Suprapubic skin (tissue), 4 donors: ENCODE data around the gene CLECL1. TPM values are rescaled to one million over a fixed set of nuclear protein-coding genes. Genes with fewer than 3 reads are reported as not detected.

Source experiments
- DNase-seq, 2 donors: peaks; one replicate each; pipeline ENCODE4 v3.0.0-alpha.2; 2019; ENCODE audit warnings: low spot score in 2 of 2
- H3K27ac ChIP-seq: fragments of 200-600 bp; sonication (generic); one replicate; pipeline ENCODE4 v1.5.1; 2019
- H3K27me3 ChIP-seq: fragments of 200-600 bp; sonication (generic); one replicate; pipeline ENCODE4 v1.5.1; 2019
- H3K36me3 ChIP-seq: fragments of 200-600 bp; sonication (generic); one replicate; pipeline ENCODE4 v1.5.1; 2019
- H3K4me1 ChIP-seq: fragments of 200-600 bp; sonication (generic); one replicate; pipeline ENCODE4 v1.5.1; 2019
- H3K4me3 ChIP-seq: fragments of 200-600 bp; sonication (generic); one replicate; pipeline ENCODE4 v1.5.1; 2019; ENCODE audit warnings: mild to moderate bottlenecking
- H3K9me3 ChIP-seq: fragments of 200-600 bp; sonication (generic); one replicate; pipeline ENCODE4 v1.5.1; 2019
- CTCF ChIP-seq, 2 donors: fragments of 200-600 bp in 1 of 2; fragments of 450-650 bp in 1 of 2; sonication (generic) in 1 of 2; IDR thresholded peaks; one replicate each; pipeline ENCODE4 v1.5.1; 2016 to 2019; ENCODE audit warnings: antibody characterized with exemption in 2 of 2, mild to moderate bottlenecking in 1 of 2, moderate library complexity in 1 of 2
- EP300 ChIP-seq: sonication (generic); formaldehyde crosslinking; IDR thresholded peaks from one replicate; pipeline ENCODE4 v1.6.1; 2017; ENCODE audit warnings: antibody characterized with exemption
- POLR2A ChIP-seq, 2 donors: fragments of 450-650 bp; IDR thresholded peaks; one replicate each; pipeline ENCODE4 v1.6.1; 2017; ENCODE audit warnings: antibody characterized with exemption in 2 of 2, mild to moderate bottlenecking in 2 of 2, moderate library complexity in 2 of 2
- POLR2AphosphoS5 ChIP-seq, 3 donors: sonication (generic); formaldehyde crosslinking; IDR thresholded peaks; one replicate each; pipeline ENCODE4 v1.6.1; 2017; ENCODE audit warnings: antibody characterized with exemption in 3 of 3
- WGBS: methylation state at CpG from one replicate; pipeline ENCODE4 v1.1.5; 2018; 5-methylcytosine and 5-hydroxymethylcytosine counted together
- total RNA-seq, 4 donors: library from RNA; depleted of rRNA; stranded (reverse); fragments of >200 nt; gene quantifications; one replicate each; pipeline ENCODE4 v1.1.0, GENCODE V29; 2016

Gene CLECL1
- total RNA-seq, 4 donors from 2014 or later: not detected

GRCh38 chr12:9763025-9763424 lies 30.1 kb upstream of the CLECL1 start:
- Histone ChIP-seq H3K36me3 (no peaks in the 10 kb centered on the region), H3K27ac (no peak overlapping the region)
- 65% methylated on average over 2 of the region's 2 CpGs for WGBS

GRCh38 chr12:9762369-9762768 lies 29.5 kb upstream of the CLECL1 start:
- 92% methylated on average over 5 of the region's 5 CpGs for WGBS
- no peak for TF ChIP-seq POLR2AphosphoS5 (IDR thresholded peaks at IDR 0.05)
- TF ChIP-seq POLR2A (IDR thresholded peaks at IDR 0.05): no peak
- Histone ChIP-seq H3K9me3 (no peaks in the 10 kb centered on the region), H3K27ac (no peak overlapping the region), H3K36me3 (no peaks in the 10 kb centered on the region), H3K4me3 (no peak overlapping the region), H3K4me1 (no peaks in the 10 kb centered on the region), H3K27me3 (no peaks in the 10 kb centered on the region)
- no peak for DNase-seq

More at GRCh38 chr12:9763025-9763424, 30.1 kb upstream of the CLECL1 start:
- H3K4me1 ChIP-seq: no peaks in the 10 kb centered on the region
- no peak overlapping the region for H3K4me3 ChIP-seq
- H3K27me3 ChIP-seq: no peaks in the 10 kb centered on the region
- no peaks in the 10 kb centered on the region for H3K9me3 ChIP-seq
- TF ChIP-seq POLR2A (IDR thresholded peaks at IDR 0.05) (no peak), EP300 (no peak), CTCF (IDR thresholded peaks at IDR 0.05) (no peak), POLR2AphosphoS5 (IDR thresholded peaks at IDR 0.05) (no peak)
- DNase-seq: no peak

GRCh38 chr12:9761419-9761781 lies 28.5 kb upstream of the CLECL1 start:
- Histone ChIP-seq H3K27me3 (no peaks in the 10 kb centered on the region), H3K36me3 (no peaks in the 10 kb centered on the region), H3K9me3 (no peaks in the 10 kb centered on the region), H3K27ac (peak overlapping the region; percentile 22), H3K4me1 (no peaks in the 10 kb centered on the region), H3K4me3 (no peak overlapping the region)
- 56% methylated on average over 4 of the region's 4 CpGs for WGBS
- no peak for DNase-seq
- no peak for TF ChIP-seq EP300
- no peak for TF ChIP-seq CTCF (IDR thresholded peaks at IDR 0.05)
- no peak for TF ChIP-seq POLR2AphosphoS5 (IDR thresholded peaks at IDR 0.05)
- no peak for TF ChIP-seq POLR2A (IDR thresholded peaks at IDR 0.05)

- TF ChIP-seq CTCF (IDR thresholded peaks at IDR 0.05) (no peak), POLR2A (IDR thresholded peaks at IDR 0.05) (peak in 1 of 2 donors; percentile 68)
- WGBS: 60% methylated on average over 6 of the region's 6 CpGs
- peak within 1 kb of the TSS; percentile 36 for H3K4me3 ChIP-seq
- peak within 1 kb of the TSS; percentile 23 for H3K27ac ChIP-seq
- no peaks in the 10 kb centered on the region for H3K4me1 ChIP-seq
- no peaks in the 10 kb centered on the region for H3K9me3 ChIP-seq
- H3K27me3 ChIP-seq: no peaks in the 10 kb centered on the region
- H3K36me3 ChIP-seq: no peaks in the 10 kb centered on the region
- DNase-seq: no peak
These were observed 28.0 kb upstream of the CLECL1 start, which contains the start of gene CD69 for GRCh38 chr12:9760699-9761418. TSS of gene CD69 (minus strand) at chr12:9760901. CDS start at chr12:9760820, 81 bp downstream.

GRCh38 chr12:9760120-9760519 lies 27.2 kb upstream of the CLECL1 start:
- peak overlapping the region; percentile 23 for H3K27ac ChIP-seq
- H3K4me1 ChIP-seq: no peaks in the 10 kb centered on the region
- H3K4me3 ChIP-seq: peak overlapping the region; percentile 36
- no peak for DNase-seq
- 89% methylated on average over 1 of the region's 1 CpG for WGBS
- TF ChIP-seq POLR2AphosphoS5 (IDR thresholded peaks at IDR 0.05): no peak
- TF ChIP-seq POLR2A (IDR thresholded peaks at IDR 0.05): no peak
- TF ChIP-seq EP300: no peak
- no peak for TF ChIP-seq CTCF (IDR thresholded peaks at IDR 0.05)
- H3K27me3 ChIP-seq: no peaks in the 10 kb centered on the region
- no peaks in the 10 kb centered on the region for H3K36me3 ChIP-seq
- H3K9me3 ChIP-seq: no peaks in the 10 kb centered on the region
